GM18505 (cell line): ENCODE results near the gene SMURF2.

ENCODE experiments used
- ATAC-seq: cut with Tn5 transposase; IDR thresholded peaks from one replicate; pipeline ENCODE4 v1.9.1; 2021; ENCODE audit not compliant: unreplicated experiment
- POLR2A ChIP-seq: IDR thresholded peaks from 4 replicates; pipeline ENCODE4 v1.6.1; 2011; ENCODE audit warnings: borderline replicate concordance; ENCODE audit not compliant: insufficient read depth, insufficient read length; ENCODE audit errors: extremely low read depth

Gene SMURF2

DNA sequence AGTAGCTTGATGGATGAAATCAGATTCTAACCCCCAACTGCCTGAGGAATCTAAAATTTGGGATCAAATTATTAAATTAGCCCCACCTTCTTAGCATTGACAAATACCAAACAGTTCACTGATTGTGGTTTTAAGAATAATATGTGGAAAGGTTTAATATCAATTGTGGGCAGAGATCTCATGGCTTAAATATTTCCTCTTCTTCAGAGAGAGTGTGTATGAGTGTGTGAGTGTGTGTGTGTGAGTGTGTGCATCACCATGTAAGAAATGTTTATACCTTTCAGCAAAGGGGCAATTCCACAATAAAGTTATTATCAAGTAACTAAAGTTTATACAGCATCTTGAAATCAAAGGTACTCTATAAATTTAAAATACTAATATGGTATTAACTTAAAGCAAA, 3.2 kb downstream of the SMURF2 start:
- ATAC-seq = no peak
- TF ChIP-seq POLR2A = no peak

GRCh38 chr17:64657610-64658125, 4.4 kb downstream of the SMURF2 start:
- no peak for TF ChIP-seq POLR2A
- ATAC-seq = no peak

DNA sequence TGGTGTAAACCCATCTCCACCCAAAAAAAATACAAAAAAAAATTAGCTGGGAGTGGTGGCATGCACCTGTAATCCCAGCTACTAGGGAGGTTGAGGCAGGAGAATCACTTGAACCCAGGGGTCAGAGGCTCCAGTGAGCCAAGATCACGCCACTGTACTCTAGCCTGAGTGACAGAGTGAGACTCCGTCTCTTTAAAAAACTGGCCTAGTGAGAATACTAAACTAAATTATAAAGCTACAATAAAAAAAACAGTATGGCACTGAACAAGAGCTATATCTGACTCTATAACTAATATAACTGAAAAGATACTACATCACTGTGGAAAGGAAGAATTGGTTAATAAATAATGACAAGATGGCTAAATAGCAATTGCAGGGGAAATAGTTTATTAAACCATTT, 6.4 kb downstream of the SMURF2 start:
- ATAC-seq = no peak
- no peak for TF ChIP-seq POLR2A

GRCh38 chr17:64653985-64654355, 8.1 kb downstream of the SMURF2 start:
- no peak for TF ChIP-seq POLR2A
- no peak for ATAC-seq

DNA sequence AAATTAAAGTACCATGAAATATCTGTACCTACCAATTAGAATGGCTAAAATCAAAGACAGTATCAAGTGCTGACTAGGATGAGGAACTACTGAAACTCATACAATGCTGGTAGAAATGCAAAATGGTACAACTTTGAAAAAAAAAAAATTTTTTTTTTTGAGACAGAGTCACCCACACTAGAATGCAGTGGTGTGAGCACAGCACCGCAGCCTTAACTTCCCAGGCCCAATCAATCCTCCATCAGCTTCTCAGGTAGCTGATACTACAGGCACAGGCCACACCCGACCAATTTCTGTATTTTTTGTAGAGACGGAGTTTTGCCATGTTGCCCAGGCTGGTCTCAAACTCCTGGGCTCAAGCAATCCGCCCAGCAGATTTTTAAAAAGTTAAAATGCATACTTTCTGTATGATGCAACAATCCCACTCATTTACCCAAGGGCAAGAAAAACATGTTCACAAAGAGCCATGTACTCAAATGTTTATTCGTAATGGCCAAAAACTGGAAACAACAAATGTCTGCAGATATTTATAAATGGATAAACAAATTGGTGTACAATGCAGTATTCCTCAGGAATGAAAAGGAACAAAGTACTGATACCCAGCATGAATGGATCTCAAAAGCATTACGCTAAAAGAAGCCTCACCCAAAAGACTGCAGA, 8.7 kb downstream of the SMURF2 start:
- TF ChIP-seq POLR2A = no peak
- ATAC-seq = no peak

DNA sequence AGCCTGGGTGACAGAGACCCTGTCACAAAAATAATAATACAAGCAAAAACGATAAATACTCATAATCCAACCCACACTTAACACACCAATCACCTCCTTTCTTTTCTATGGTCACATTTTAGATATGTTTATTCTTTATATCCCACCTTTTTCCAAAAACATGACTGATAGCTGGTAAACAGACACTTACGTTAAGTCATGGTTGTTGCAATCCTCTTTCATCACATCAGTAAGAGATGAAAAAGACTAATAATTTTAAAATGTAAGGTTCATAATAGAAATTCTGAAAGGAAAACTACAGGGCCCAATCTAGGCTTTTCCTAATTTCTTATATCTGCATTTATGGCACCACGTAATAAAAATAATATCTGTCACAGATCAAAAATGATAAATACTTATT, 10.2 kb downstream of the SMURF2 start:
- TF ChIP-seq POLR2A = no peak
- no peak for ATAC-seq

DNA sequence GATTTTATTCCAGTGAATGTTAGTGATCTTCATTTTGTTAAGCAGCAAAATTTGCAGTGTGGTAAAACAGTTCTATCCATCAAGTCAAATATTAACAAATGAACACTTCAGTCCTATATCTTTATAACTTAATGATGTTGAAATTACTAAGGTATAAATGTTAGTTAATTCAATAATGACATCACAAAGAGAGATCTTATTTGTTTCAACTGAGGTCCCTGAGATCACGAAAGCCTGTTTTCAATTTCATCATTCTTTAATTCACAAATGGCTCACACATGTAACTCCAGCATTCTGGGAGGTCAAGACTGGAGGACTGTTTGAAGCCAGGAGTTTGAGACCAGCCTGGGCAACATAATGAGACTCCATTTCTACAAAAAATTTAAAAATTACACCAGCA, 13.9 kb downstream of the SMURF2 start:
- no peak for TF ChIP-seq POLR2A
- no peak for ATAC-seq

- no peak for ATAC-seq
- TF ChIP-seq POLR2A = no peak
These were observed 14.3 kb downstream of the SMURF2 start for GRCh38 chr17:64647817-64648216.

- no peak for TF ChIP-seq POLR2A
- ATAC-seq = no peak
These were observed 22.6 kb downstream of the SMURF2 start for GRCh38 chr17:64639516-64639915.

GRCh38 chr17:64638552-64639203, 23.4 kb downstream of the SMURF2 start:
- ATAC-seq = no peak
- TF ChIP-seq POLR2A = no peak

- peak; percentile 68 for ATAC-seq
- no peak for TF ChIP-seq POLR2A
These were observed 26.3 kb downstream of the SMURF2 start for GRCh38 chr17:64635647-64636305.

- no peak for TF ChIP-seq POLR2A
- ATAC-seq = no peak
These were observed 27.9 kb downstream of the SMURF2 start for GRCh38 chr17:64634218-64634617.

- ATAC-seq = no peak
- TF ChIP-seq POLR2A = no peak
These were observed 29.5 kb downstream of the SMURF2 start for GRCh38 chr17:64632606-64633005.

DNA sequence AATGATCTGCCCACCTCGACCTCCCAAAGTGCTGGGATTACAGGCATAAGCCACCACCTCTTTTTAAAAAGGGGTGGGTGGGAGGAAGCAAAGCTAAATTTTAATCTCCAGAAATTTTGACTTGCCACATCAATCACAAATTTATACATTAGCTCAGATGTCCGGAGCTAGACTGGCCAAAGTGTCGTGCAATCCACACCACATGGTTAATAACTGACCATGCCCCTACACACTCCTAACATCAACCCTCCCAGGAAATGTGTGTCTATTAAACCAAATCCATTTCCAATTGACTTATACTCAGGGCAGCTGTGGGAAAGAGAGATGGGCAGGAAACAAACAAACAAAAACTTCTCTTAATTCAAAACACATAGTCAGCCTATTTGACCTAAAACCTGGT, 29.9 kb downstream of the SMURF2 start:
- no peak for TF ChIP-seq POLR2A
- ATAC-seq = no peak
